ENCODE results near the gene PPP1R12C.

DNA sequence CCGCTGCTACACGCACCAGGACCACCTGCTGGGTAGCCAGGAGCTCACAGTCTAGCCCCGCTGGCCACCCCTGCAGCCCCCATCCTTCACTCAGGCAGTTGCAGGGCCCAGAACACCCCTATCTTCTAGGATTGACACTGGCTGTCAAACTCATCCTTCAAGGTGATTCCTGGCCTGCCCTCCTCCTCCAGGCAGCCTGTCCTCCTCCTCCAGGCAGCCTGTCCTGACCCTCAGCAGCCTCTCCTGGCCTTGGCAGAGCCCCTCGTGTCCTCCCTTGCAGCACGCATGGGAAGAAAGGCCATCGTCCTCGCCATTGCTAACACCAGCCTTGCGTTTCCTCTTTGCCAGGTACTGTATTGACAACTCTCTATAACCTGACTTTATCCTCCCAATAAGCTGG lies 45.5 kb downstream of the PPP1R12C start:
- TF ChIP-seq, protein P1, sequence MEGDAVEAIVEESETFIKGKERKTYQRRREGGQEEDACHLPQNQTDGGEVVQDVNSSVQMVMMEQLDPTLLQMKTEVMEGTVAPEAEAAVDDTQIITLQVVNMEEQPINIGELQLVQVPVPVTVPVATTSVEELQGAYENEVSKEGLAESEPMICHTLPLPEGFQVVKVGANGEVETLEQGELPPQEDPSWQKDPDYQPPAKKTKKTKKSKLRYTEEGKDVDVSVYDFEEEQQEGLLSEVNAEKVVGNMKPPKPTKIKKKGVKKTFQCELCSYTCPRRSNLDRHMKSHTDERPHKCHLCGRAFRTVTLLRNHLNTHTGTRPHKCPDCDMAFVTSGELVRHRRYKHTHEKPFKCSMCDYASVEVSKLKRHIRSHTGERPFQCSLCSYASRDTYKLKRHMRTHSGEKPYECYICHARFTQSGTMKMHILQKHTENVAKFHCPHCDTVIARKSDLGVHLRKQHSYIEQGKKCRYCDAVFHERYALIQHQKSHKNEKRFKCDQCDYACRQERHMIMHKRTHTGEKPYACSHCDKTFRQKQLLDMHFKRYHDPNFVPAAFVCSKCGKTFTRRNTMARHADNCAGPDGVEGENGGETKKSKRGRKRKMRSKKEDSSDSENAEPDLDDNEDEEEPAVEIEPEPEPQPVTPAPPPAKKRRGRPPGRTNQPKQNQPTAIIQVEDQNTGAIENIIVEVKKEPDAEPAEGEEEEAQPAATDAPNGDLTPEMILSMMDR (IDR thresholded peaks at IDR 0.05), result no peak
- no peak for TF ChIP-seq EP300 (IDR thresholded peaks at IDR 0.05; ENCODE audit: low read depth)

Data from transverse colon (tissue), 3 donors.